ENCODE data around the gene IFI27.

The IFI27 gene

GRCh38 chr14:94099006-94099405 is 11.5 kb upstream of the IFI27 start:
- Mint-ChIP-seq H3K4me3 (no peak overlapping the region), H3K36me3 (ENCODE audit: low read depth) (peaks cover 28% of the 10 kb centered on the region), H3K27me3 (ENCODE audit: low read depth) (no peaks in the 10 kb centered on the region), H3K27ac (no peak overlapping the region), H3K4me1 (peaks cover 7% of the 10 kb centered on the region), H3K9me3 (no peaks in the 10 kb centered on the region)
- TF ChIP-seq CTCF (IDR thresholded peaks at IDR 0.05; ENCODE audit: unreplicated experiment in 3 of 3): no peak

DNA sequence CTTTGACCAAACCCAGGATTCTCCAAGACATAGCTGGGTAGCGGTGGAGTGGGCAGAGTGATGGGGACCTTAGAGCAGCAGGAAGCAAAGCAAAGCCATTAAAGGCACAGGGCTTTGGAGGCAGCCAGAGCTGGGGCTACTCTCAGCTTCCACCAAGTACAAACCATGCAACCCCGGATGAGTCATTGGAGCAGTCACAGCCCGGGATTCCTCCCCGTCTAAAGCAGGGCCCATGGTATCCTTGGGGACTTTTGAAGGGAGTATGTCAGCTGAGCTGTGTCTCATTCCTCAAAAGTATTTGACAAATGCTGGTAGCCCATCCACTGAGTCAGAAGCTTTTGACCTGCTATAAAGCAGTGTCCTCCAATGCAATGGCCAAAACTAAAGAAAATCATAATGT is 9.7 kb upstream of the IFI27 start:
- TF ChIP-seq CTCF (IDR thresholded peaks at IDR 0.05; ENCODE audit: unreplicated experiment in 3 of 3): no peak
- Mint-ChIP-seq H3K4me3 (no peak overlapping the region), H3K9me3 (no peaks in the 10 kb centered on the region), H3K27me3 (ENCODE audit: low read depth) (peaks cover 5% of the 10 kb centered on the region), H3K4me1 (peaks cover 9% of the 10 kb centered on the region), H3K36me3 (ENCODE audit: low read depth) (peaks cover 22% of the 10 kb centered on the region), H3K27ac (no peak overlapping the region)

DNA sequence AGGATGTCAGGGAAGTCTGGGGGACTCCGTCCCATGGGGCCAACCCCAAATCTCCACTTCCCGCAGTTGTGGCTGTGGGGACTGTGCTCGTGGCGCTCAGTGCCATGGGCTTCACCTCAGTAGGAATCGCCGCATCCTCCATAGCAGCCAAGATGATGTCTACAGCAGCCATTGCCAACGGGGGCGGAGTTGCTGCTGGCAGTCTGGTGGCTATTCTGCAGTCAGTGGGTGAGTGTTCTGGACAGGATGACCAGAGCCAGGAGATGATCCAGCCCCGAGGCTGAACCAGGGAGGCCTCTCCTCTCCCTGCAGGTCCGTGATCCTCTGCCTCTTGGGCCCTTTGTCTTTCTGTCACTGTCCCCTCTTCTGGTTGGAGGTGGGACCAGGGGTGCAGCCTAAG is 8.8 kb upstream of the IFI27 start:
- H3K4me1 Mint-ChIP-seq: peaks cover 9% of the 10 kb centered on the region
- TF ChIP-seq CTCF (IDR thresholded peaks at IDR 0.05; ENCODE audit: unreplicated experiment in 3 of 3): no peak
- no peak overlapping the region for H3K4me3 Mint-ChIP-seq
- no peaks in the 10 kb centered on the region for H3K9me3 Mint-ChIP-seq
- peaks cover 27% of the 10 kb centered on the region for H3K36me3 Mint-ChIP-seq (ENCODE audit: low read depth)
- H3K27me3 Mint-ChIP-seq (ENCODE audit: low read depth): peaks cover 5% of the 10 kb centered on the region
- no peak overlapping the region for H3K27ac Mint-ChIP-seq

GRCh38 chr14:94102768-94103482 is 7.6 kb upstream of the IFI27 start:
- H3K9me3 Mint-ChIP-seq: no peaks in the 10 kb centered on the region
- H3K27me3 Mint-ChIP-seq (ENCODE audit: low read depth): peaks cover 5% of the 10 kb centered on the region
- peaks cover 31% of the 10 kb centered on the region for H3K36me3 Mint-ChIP-seq (ENCODE audit: low read depth)
- TF ChIP-seq CTCF (IDR thresholded peaks at IDR 0.05; ENCODE audit: unreplicated experiment in 3 of 3): no peak
- no peak overlapping the region for H3K4me3 Mint-ChIP-seq
- peak overlapping the region in 1 of 3 experiments; percentile 73 for H3K27ac Mint-ChIP-seq
- peaks cover 9% of the 10 kb centered on the region for H3K4me1 Mint-ChIP-seq

- Mint-ChIP-seq H3K4me3 (no peak overlapping the region), H3K36me3 (ENCODE audit: low read depth) (peaks cover 25% of the 10 kb centered on the region), H3K4me1 (peaks cover 9% of the 10 kb centered on the region), H3K27me3 (ENCODE audit: low read depth) (peaks cover 5% of the 10 kb centered on the region), H3K9me3 (no peaks in the 10 kb centered on the region), H3K27ac (peak overlapping the region in 2 of 3 experiments; percentile 64 to 73)
- no peak for TF ChIP-seq CTCF (IDR thresholded peaks at IDR 0.05; ENCODE audit: unreplicated experiment in 3 of 3)
These were observed 6.9 kb upstream of the IFI27 start for GRCh38 chr14:94103554-94104150.

DNA sequence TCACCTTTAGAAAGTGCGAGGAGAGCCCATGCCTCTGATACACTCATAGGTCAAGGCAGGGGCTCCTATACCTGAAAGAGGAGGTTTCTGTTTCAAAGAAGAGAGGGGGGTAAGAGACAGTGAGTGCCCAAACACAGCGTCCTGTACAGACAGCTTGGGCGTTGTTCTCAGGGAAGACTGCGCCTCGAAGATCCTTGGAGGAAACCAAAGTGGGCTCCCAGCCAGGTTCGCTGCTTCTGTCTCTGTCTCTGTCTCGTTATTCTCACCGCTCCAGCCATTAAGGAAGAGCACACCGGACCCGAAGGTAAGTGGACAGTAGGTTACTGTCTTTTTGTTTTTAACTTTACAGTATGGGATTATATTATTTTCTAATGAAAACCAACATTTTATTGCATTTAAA is 5.8 kb upstream of the IFI27 start:
- H3K27ac Mint-ChIP-seq: no peak overlapping the region
- peaks cover 18% of the 10 kb centered on the region for H3K36me3 Mint-ChIP-seq (ENCODE audit: low read depth)
- H3K4me1 Mint-ChIP-seq: peaks cover 9% of the 10 kb centered on the region
- H3K27me3 Mint-ChIP-seq (ENCODE audit: low read depth): peaks cover 5% of the 10 kb centered on the region
- TF ChIP-seq CTCF (IDR thresholded peaks at IDR 0.05; ENCODE audit: unreplicated experiment in 3 of 3): no peak
- no peaks in the 10 kb centered on the region for H3K9me3 Mint-ChIP-seq
- H3K4me3 Mint-ChIP-seq: no peak overlapping the region
